ENCODE measurements around the gene CMIP. TPM values are rescaled to one million over a fixed set of nuclear protein-coding genes. Genes with fewer than 3 reads are reported as not detected.

Gene CMIP
- total and polyA plus RNA-seq, 10 of the 15 experiments (the other 5 are each of a cell fraction or from before 2014, with no cell fraction given) = 1.2 to 43.2 (median 4.4) TPM

GRCh38 chr16:81500833-81501521 is 56.4 kb downstream of the CMIP start:
- SMC1A ChIA-PET (ENCODE audit: uncharacterized antibody, unreplicated experiment) = interaction anchor here (0.7 kb wide), 1 partner anchor 19 kb away, joined by 3 read pairs; no protein-coding TSS in a partner anchor
- in situ Hi-C loops (cut with MboI) = no loop called here
- intact Hi-C loops (cut with micrococcal nuclease; ENCODE audit: unreplicated experiment) = no loop called here
- POLR2A ChIA-PET = no interaction called here
- no peaks in the 10 kb centered on the region for H3K9me3 ChIP-seq (replicated peaks; ENCODE audit: control insufficient read depth, insufficient read depth, low read length)
- H4K20me1 ChIP-seq (ENCODE audit: control insufficient read depth, insufficient read depth) = no peaks in the 10 kb centered on the region
- H3K4me3 ChIP-seq = no peak overlapping the region
- RAD21 ChIA-PET (ENCODE audit: unreplicated experiment) = no interaction called here
- no peak overlapping the region for H2AFZ ChIP-seq (ENCODE audit: control insufficient read depth, low read depth, low read length)
- peaks cover 38% of the 10 kb centered on the region for H3K4me1 ChIP-seq (ENCODE audit: control insufficient read depth, insufficient read depth, low read length)
- no TSS peak for BruUV-seq (replicated peaks)
- TF ChIP-seq ZBED1 (IDR thresholded peaks at IDR 0.05; ENCODE audit: borderline replicate concordance) (no peak), LARP7 (IDR thresholded peaks at IDR 0.05) (0 out of 2 replicates have a peak, but pooled peaks have one; percentile 27), SMC3 (IDR thresholded peaks at IDR 0.05; ENCODE audit: borderline replicate concordance, low read length) (no peak), IKZF2 (IDR thresholded peaks at IDR 0.05) (no peak), CBX3 (IDR thresholded peaks at IDR 0.05; ENCODE audit: borderline replicate concordance, low read depth) (no peak), CBFB (IDR thresholded peaks at IDR 0.05; ENCODE audit: low read depth) (no peak), CUX1 (IDR thresholded peaks at IDR 0.05; ENCODE audit: insufficient replicate concordance, low read depth, low read length) (no peak), MEF2B (IDR thresholded peaks at IDR 0.05; ENCODE audit: partially characterized antibody, poor library complexity, severe bottlenecking) (peak; percentile 13), ZBTB4 (CRISPR knock-in tag; IDR thresholded peaks at IDR 0.05) (no peak), POLR2A (IDR thresholded peaks at IDR 0.05; ENCODE audit: low read depth, low read length) (no peak)
- peaks cover 32% of the 10 kb centered on the region for H3K79me2 ChIP-seq (ENCODE audit: control insufficient read depth, insufficient read depth, low read length)
- H3K27ac ChIP-seq (ENCODE audit: control insufficient read depth, insufficient read depth) = no peak overlapping the region
- FAIRE-seq (no peak), DNase-seq (ENCODE audit: low read depth, low spot score) (no peak), ATAC-seq (no peak)
- CTCF ChIA-PET = no interaction called here
- peak overlapping the region; percentile 59 for H3K4me2 ChIP-seq (ENCODE audit: control insufficient read depth, insufficient read depth)
- WGBS (ENCODE audit: insufficient coverage, insufficient replicate concordance, low lambda C conversion rate, missing lambda C conversion rate) = 56% methylated on average over 17 of the region's 17 CpGs
- H3K27me3 ChIP-seq (replicated peaks in 1 of 2; ENCODE audit: control insufficient read depth in 2 of 2, insufficient read depth in 2 of 2, low read length in 1 of 2) = no peaks in the 10 kb centered on the region
- H3K36me3 ChIP-seq (ENCODE audit: control insufficient read depth in 2 of 2, insufficient read depth in 2 of 2, low read length in 1 of 2) = peaks cover 3 to 4% of the 10 kb centered on the region in 2 experiments; a peak in 3 of 4 replicates
- no peak overlapping the region for H3K9ac ChIP-seq (ENCODE audit: control insufficient read depth, insufficient read depth, low read length)

Data from GM12878 (cell line).